H9 (cell line): ENCODE results near the gene RIMBP2. TPM values are rescaled to one million over a fixed set of nuclear protein-coding genes. Genes with fewer than 3 reads are reported as not detected.

Source experiments
- DNase-seq: peaks from one replicate; pipeline ENCODE4 v3.0.0-alpha.2; 2017
- H2AFZ ChIP-seq: one replicate; pipeline ENCODE4 v1.6.1; 2013; ENCODE audit warnings: mild to moderate bottlenecking, low read length, control low read depth, moderate library complexity
- H2AK5ac ChIP-seq: 2 replicates; pipeline ENCODE4 v1.6.1; 2013; ENCODE audit warnings: low read length, control low read depth, mixed read lengths; ENCODE audit not compliant: insufficient read length
- H2BK120ac ChIP-seq: one replicate; pipeline ENCODE4 v1.6.1; 2013; ENCODE audit warnings: low read depth, mild to moderate bottlenecking, low read length, control low read depth, inconsistent platforms; ENCODE audit not compliant: poor library complexity, severe bottlenecking
- H2BK12ac ChIP-seq: 2 replicates; pipeline ENCODE4 v1.6.1; 2013; ENCODE audit warnings: low read length, control low read depth, mixed read lengths, low read depth; ENCODE audit not compliant: insufficient read length
- H2BK15ac ChIP-seq: 2 replicates; pipeline ENCODE4 v1.6.1; 2013; ENCODE audit warnings: low read depth, low read length, control low read depth
- H2BK20ac ChIP-seq: one replicate; pipeline ENCODE4 v1.6.1; 2013; ENCODE audit warnings: low read depth, mild to moderate bottlenecking, low read length, control low read depth, inconsistent platforms; ENCODE audit not compliant: poor library complexity, severe bottlenecking
- H2BK5ac ChIP-seq: 2 replicates; pipeline ENCODE4 v1.6.1; 2013; ENCODE audit warnings: low read length, control low read depth, mixed read lengths; ENCODE audit not compliant: insufficient read length
- H3K14ac ChIP-seq: 2 replicates; pipeline ENCODE4 v1.6.1; 2013; ENCODE audit warnings: low read length, control low read depth; ENCODE audit not compliant: insufficient read depth
- H3K18ac ChIP-seq: 2 replicates; pipeline ENCODE4 v1.6.1; 2013; ENCODE audit warnings: low read depth, mild to moderate bottlenecking, mixed read lengths, low read length, control low read depth; ENCODE audit not compliant: insufficient read length
- H3K23ac ChIP-seq: 2 replicates; pipeline ENCODE4 v1.6.1; 2013; ENCODE audit warnings: low read length, control low read depth, mixed read lengths, low read depth; ENCODE audit not compliant: insufficient read length
- H3K23me2 ChIP-seq: 2 replicates; pipeline ENCODE4 v1.6.1; 2013; ENCODE audit warnings: low read depth, mild to moderate bottlenecking, mixed read lengths, low read length, control low read depth; ENCODE audit not compliant: insufficient read length, poor library complexity, severe bottlenecking
- H3K27ac ChIP-seq: 2 replicates; pipeline ENCODE4 v1.5.1; 2013; ENCODE audit warnings: low read length, control low read depth, mixed read lengths, low read depth; ENCODE audit not compliant: insufficient read length
- H3K27me3 ChIP-seq: 2 replicates; pipeline ENCODE4 v1.6.1; 2013; ENCODE audit warnings: low read length, control low read depth, inconsistent platforms; ENCODE audit not compliant: insufficient read depth
- H3K4ac ChIP-seq: 2 replicates; pipeline ENCODE4 v1.6.1; 2013; ENCODE audit warnings: low read depth, mild to moderate bottlenecking, control low read depth, inconsistent platforms, low read length, moderate library complexity
- H3K4me1 ChIP-seq: 2 replicates; pipeline ENCODE4 v1.6.1; 2013; ENCODE audit warnings: low read length, control low read depth, inconsistent platforms; ENCODE audit not compliant: insufficient read depth
- H3K4me2 ChIP-seq: 2 replicates; pipeline ENCODE4 v1.6.1; 2013; ENCODE audit warnings: low read length, control low read depth, mixed read lengths; ENCODE audit not compliant: insufficient read length, insufficient read depth
- H3K56ac ChIP-seq: 2 replicates; pipeline ENCODE4 v1.6.1; 2013; ENCODE audit warnings: low read depth, mild to moderate bottlenecking, mixed read lengths, low read length, control low read depth; ENCODE audit not compliant: insufficient read length
- H3K79me1 ChIP-seq: 2 replicates; pipeline ENCODE4 v1.6.1; 2013; ENCODE audit warnings: low read depth, mild to moderate bottlenecking, moderate library complexity, low read length, control low read depth, inconsistent platforms; ENCODE audit not compliant: insufficient read depth, poor library complexity, severe bottlenecking
- H3K79me2 ChIP-seq: 2 replicates; pipeline ENCODE4 v1.6.1; 2013; ENCODE audit warnings: low read length, control low read depth, inconsistent platforms; ENCODE audit not compliant: insufficient read depth
- H3K9ac ChIP-seq: 2 replicates; pipeline ENCODE4 v1.6.1; 2013; ENCODE audit warnings: low read length, control low read depth, mixed read lengths; ENCODE audit not compliant: insufficient read length; ENCODE audit errors: extremely low read depth
- H3K9me3 ChIP-seq: one replicate; pipeline ENCODE4 v1.6.1; 2013; ENCODE audit warnings: low read depth, low read length, inconsistent platforms; ENCODE audit not compliant: control insufficient read depth
- H3T11ph ChIP-seq: one replicate; pipeline ENCODE4 v1.6.1; 2013; ENCODE audit warnings: mild to moderate bottlenecking, low read length, control low read depth, inconsistent platforms
- H4K20me1 ChIP-seq: one replicate; pipeline ENCODE4 v1.6.1; 2013; ENCODE audit not compliant: control insufficient read depth, insufficient read length, insufficient read depth
- H4K5ac ChIP-seq: 2 replicates; pipeline ENCODE4 v1.6.1; 2013; ENCODE audit warnings: low read depth, mild to moderate bottlenecking, mixed read lengths, low read length, control low read depth; ENCODE audit not compliant: insufficient read length
- H4K8ac ChIP-seq: replicated peaks from 2 replicates; pipeline ENCODE4 v1.6.1; 2013; ENCODE audit warnings: low read length, control low read depth, mixed read lengths, low read depth; ENCODE audit not compliant: insufficient read length
- H4K91ac ChIP-seq: 2 replicates; pipeline ENCODE4 v1.6.1; 2013; ENCODE audit warnings: low read depth, mild to moderate bottlenecking, moderate library complexity, mixed read lengths, low read length, control low read depth; ENCODE audit not compliant: insufficient read length
- H3K27ac Mint-ChIP-seq, 3 experiments: 2 replicates in 2 of 3; 3 replicates in 1 of 3; pipeline ENCODE4 v1.8.0; 2020 to 2021; ENCODE audit warnings: mixed read lengths in 3 of 3, mild to moderate bottlenecking in 1 of 3, moderate library complexity in 1 of 3
- H3K27me3 Mint-ChIP-seq: 2 replicates; pipeline ENCODE4 v1.8.0; 2021; ENCODE audit warnings: low read depth, mild to moderate bottlenecking, moderate library complexity, mixed read lengths
- H3K36me3 Mint-ChIP-seq, 3 experiments: 2 replicates in 2 of 3; 3 replicates in 1 of 3; pipeline ENCODE4 v1.8.0; 2020 to 2021; ENCODE audit warnings: low read depth in 3 of 3, mixed read lengths in 3 of 3; ENCODE audit not compliant: insufficient read depth in 1 of 3
- H3K4me1 Mint-ChIP-seq, 2 experiments: 2 replicates each; pipeline ENCODE4 v1.8.0; 2020; ENCODE audit warnings: mixed read lengths in 2 of 2
- H3K4me3 Mint-ChIP-seq, 2 experiments: 2 replicates in 1 of 2; 3 replicates in 1 of 2; pipeline ENCODE4 v1.8.0; 2020 to 2021; ENCODE audit warnings: mild to moderate bottlenecking in 2 of 2, mixed read lengths in 2 of 2, moderate library complexity in 1 of 2
- H3K9me3 Mint-ChIP-seq, 2 experiments: 2 replicates in 1 of 2; 3 replicates in 1 of 2; pipeline ENCODE4 v1.8.0; 2020; ENCODE audit warnings: mild to moderate bottlenecking in 2 of 2, mixed read lengths in 2 of 2, moderate library complexity in 1 of 2
- WGBS: extraction: QIAGEN DNeasy Blood & Tissue Kit; methylation state at CpG from one replicate; pipeline ENCODE4 v1.1.7; 2013; ENCODE audit warnings: missing lambda C conversion rate, low lambda C conversion rate, mixed read lengths; ENCODE audit not compliant: insufficient read length; ENCODE audit errors: extremely low coverage; 5-methylcytosine and 5-hydroxymethylcytosine counted together
- total RNA-seq: library from RNA; stranded (reverse); gene quantifications from 2 replicates; pipeline ENCODE4 v1.2.1, GENCODE V29; 2021
- TF ChIP-seq, protein P1 (sequence below): fragments of 200-600 bp; sonication (generic); conservative IDR thresholded peaks from 3 replicates; pipeline ENCODE4 v1.8.0; 2021; ENCODE audit warnings: antibody characterized with exemption, mild to moderate bottlenecking

Gene RIMBP2
- total RNA-seq, 1 experiment from 2014 or later = 0.70 TPM

DNA sequence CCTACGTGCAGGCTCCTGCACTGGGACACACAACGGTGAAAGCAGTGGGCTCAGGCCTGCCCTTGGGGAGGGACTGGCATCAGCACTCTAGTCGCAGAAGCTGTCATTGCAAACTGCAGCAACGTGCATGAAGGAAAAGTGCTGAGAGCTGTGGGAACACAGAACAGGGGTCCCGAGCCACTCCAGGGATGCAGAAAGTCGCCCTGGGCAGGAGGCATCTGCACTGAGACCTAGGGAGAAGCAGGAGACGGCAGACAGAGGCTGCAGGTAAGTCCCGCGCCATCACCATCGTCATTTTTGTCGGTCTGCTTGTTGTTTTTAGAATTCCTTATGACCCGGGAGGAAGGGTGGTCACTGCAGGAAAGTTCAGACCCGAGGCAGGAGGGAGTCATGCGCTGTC is 21.6 kb upstream of the RIMBP2 start:
- H3K36me3 Mint-ChIP-seq = no peaks in the 10 kb centered on the region
- no peak overlapping the region for H3K56ac ChIP-seq
- no peak overlapping the region for H2BK12ac ChIP-seq
- no peak overlapping the region for H3K23ac ChIP-seq
- no peak overlapping the region for H3K4me2 ChIP-seq
- WGBS = no CpG with 5 or more reads among the region's 14 CpGs
- peaks cover 0 to 5% of the 10 kb centered on the region in 2 experiments; a peak in 1 of 4 replicates for H3K4me1 Mint-ChIP-seq
- H3K27ac Mint-ChIP-seq = no peak overlapping the region; a peak in 1 of 7 replicates
- H3K27me3 Mint-ChIP-seq = peaks cover 51% of the 10 kb centered on the region
- H3K27me3 ChIP-seq = no peaks in the 10 kb centered on the region; the same call in 1 of the 2 replicates
- no peak overlapping the region for H2BK20ac ChIP-seq
- no peak overlapping the region for H2AK5ac ChIP-seq
- H2BK15ac ChIP-seq = no peak overlapping the region
- no peaks in the 10 kb centered on the region for H3K79me2 ChIP-seq
- no peak overlapping the region for H3T11ph ChIP-seq
- no peak overlapping the region for H4K5ac ChIP-seq
- H4K91ac ChIP-seq = no peak overlapping the region
- H2BK5ac ChIP-seq = no peak overlapping the region
- no peaks in the 10 kb centered on the region for H4K20me1 ChIP-seq
- no peaks in the 10 kb centered on the region for H3K79me1 ChIP-seq
- H2BK120ac ChIP-seq = no peak overlapping the region
- H3K9ac ChIP-seq = no peak overlapping the region
- H3K4me3 Mint-ChIP-seq = no peak overlapping the region
- no peak for DNase-seq
- H2AFZ ChIP-seq = no peak overlapping the region
- H4K8ac ChIP-seq = no peak overlapping the region
- no peak overlapping the region for H3K4ac ChIP-seq
- no peaks in the 10 kb centered on the region for H3K4me1 ChIP-seq
- no peaks in the 10 kb centered on the region for H3K23me2 ChIP-seq
- H3K18ac ChIP-seq = no peak overlapping the region
- no peak overlapping the region for H3K14ac ChIP-seq
- no peaks in the 10 kb centered on the region for H3K9me3 ChIP-seq
- H3K9me3 Mint-ChIP-seq = peaks cover 2 to 3% of the 10 kb centered on the region in 2 experiments
- H3K27ac ChIP-seq = no peak overlapping the region
- TF ChIP-seq, protein P1, sequence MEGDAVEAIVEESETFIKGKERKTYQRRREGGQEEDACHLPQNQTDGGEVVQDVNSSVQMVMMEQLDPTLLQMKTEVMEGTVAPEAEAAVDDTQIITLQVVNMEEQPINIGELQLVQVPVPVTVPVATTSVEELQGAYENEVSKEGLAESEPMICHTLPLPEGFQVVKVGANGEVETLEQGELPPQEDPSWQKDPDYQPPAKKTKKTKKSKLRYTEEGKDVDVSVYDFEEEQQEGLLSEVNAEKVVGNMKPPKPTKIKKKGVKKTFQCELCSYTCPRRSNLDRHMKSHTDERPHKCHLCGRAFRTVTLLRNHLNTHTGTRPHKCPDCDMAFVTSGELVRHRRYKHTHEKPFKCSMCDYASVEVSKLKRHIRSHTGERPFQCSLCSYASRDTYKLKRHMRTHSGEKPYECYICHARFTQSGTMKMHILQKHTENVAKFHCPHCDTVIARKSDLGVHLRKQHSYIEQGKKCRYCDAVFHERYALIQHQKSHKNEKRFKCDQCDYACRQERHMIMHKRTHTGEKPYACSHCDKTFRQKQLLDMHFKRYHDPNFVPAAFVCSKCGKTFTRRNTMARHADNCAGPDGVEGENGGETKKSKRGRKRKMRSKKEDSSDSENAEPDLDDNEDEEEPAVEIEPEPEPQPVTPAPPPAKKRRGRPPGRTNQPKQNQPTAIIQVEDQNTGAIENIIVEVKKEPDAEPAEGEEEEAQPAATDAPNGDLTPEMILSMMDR = no peak
